ENCODE data around the gene PIP5K1B.

The PIP5K1B gene

DNA sequence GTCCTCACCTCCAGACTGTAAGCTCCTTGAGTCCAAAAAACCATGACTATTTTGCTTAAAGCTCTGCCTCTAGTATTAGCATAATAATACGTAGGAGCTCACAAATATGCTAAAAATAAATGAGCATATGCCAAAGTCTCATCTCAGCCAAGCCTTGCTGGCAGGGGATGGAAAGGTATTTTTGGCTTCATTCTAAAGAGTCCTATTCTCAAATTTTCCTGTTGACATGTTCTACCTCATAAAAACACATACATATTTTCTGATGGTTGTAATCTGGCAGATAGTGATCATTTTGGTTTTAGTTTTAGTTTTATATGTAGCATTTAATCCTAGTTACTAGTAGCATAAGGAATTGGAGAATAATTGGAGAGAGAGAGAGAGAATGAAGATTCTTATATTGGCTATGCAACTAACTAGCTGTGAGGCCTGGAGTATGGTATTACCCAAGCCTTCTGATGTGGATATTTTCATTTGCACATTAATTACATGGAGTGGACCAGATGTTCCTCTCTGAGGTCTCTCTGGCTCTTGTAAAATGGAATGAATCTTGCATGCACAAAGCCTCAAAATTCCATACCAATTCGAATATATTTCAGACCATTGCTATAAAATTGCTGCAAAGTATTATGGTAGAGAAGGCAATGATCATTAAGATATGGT lies 55.8 kb downstream of the PIP5K1B start:
- TF ChIP-seq, protein P1, sequence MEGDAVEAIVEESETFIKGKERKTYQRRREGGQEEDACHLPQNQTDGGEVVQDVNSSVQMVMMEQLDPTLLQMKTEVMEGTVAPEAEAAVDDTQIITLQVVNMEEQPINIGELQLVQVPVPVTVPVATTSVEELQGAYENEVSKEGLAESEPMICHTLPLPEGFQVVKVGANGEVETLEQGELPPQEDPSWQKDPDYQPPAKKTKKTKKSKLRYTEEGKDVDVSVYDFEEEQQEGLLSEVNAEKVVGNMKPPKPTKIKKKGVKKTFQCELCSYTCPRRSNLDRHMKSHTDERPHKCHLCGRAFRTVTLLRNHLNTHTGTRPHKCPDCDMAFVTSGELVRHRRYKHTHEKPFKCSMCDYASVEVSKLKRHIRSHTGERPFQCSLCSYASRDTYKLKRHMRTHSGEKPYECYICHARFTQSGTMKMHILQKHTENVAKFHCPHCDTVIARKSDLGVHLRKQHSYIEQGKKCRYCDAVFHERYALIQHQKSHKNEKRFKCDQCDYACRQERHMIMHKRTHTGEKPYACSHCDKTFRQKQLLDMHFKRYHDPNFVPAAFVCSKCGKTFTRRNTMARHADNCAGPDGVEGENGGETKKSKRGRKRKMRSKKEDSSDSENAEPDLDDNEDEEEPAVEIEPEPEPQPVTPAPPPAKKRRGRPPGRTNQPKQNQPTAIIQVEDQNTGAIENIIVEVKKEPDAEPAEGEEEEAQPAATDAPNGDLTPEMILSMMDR (IDR thresholded peaks at IDR 0.05), result no peak
- H2AFZ ChIP-seq, result no peak overlapping the region
- no peaks in the 10 kb centered on the region for H3K36me3 ChIP-seq (ENCODE audit: control insufficient read depth, insufficient read depth, low read length)
- no peak overlapping the region for H3K4me3 ChIP-seq (ENCODE audit: low read depth, low read length)
- H3K79me2 ChIP-seq, result no peaks in the 10 kb centered on the region
- no peaks in the 10 kb centered on the region for H3K27me3 ChIP-seq (ENCODE audit: control insufficient read depth, insufficient read depth, low read length)
- H3K4me1 ChIP-seq, result no peaks in the 10 kb centered on the region
- no peak overlapping the region for H3K4me2 ChIP-seq (ENCODE audit: low read length)
- H3K9ac ChIP-seq, result no peak overlapping the region
- no peaks in the 10 kb centered on the region for H3K9me3 ChIP-seq (ENCODE audit: control insufficient read depth, low read length)
- H3K27ac ChIP-seq, result no peak overlapping the region

DNA sequence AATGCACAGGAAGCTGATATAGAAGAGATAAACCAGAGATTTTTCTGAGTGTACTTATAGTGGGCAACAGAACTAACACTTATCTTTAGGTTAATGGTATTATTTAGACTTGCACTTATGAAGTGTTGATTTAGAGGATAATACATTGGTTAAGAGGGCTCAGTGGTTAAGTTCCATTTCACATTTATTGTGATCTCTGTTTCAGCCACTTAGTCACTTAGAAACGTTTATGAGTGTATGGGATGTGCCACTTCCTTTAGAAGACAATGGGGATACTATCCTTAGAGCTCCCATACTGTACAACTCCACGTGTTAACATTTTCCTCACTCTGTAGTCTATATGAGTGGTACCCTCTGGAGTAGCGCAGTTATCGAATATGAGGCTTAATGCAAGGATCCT lies 57.5 kb downstream of the PIP5K1B start:
- Histone ChIP-seq H3K9me3 (ENCODE audit: control insufficient read depth, low read length) (no peaks in the 10 kb centered on the region), H3K4me3 (ENCODE audit: low read depth, low read length) (no peak overlapping the region)

DNA sequence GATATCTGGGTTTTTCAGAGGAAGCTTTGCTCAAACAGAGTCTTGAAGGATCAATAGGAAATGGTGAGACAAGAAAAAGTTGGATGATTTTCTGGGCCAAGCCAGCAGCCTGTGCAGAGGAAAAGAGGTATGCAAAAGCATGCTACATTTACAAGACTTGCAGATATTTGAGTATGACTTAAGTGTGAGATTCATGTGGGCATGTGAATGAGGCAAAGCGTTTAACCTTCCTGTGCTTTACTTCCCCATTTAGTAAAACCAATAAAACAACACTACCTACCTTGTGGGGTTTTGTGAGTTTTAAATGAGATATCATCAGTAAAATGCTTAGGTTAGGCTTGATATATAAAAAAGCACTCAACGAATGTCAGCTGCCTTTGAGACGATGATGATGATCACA lies 58.1 kb downstream of the PIP5K1B start:
- no peaks in the 10 kb centered on the region for H3K27me3 ChIP-seq (ENCODE audit: control insufficient read depth, insufficient read depth, low read length)
- no peak overlapping the region for H3K27ac ChIP-seq
- no peak overlapping the region for H3K9ac ChIP-seq
- no peak overlapping the region for H3K4me2 ChIP-seq (ENCODE audit: low read length)
- H3K4me1 ChIP-seq, result no peaks in the 10 kb centered on the region
- no peak overlapping the region for H3K4me3 ChIP-seq (ENCODE audit: low read depth, low read length)
- TF ChIP-seq, protein P1 (IDR thresholded peaks at IDR 0.05), result no peak
- H3K36me3 ChIP-seq (ENCODE audit: control insufficient read depth, insufficient read depth, low read length), result no peaks in the 10 kb centered on the region
- H2AFZ ChIP-seq, result no peak overlapping the region
- no peaks in the 10 kb centered on the region for H3K79me2 ChIP-seq
- no peaks in the 10 kb centered on the region for H3K9me3 ChIP-seq (ENCODE audit: control insufficient read depth, low read length)

More for the DNA sequence above, 57.5 kb downstream of the PIP5K1B start:
- Histone ChIP-seq H3K79me2 (no peaks in the 10 kb centered on the region), H3K9ac (no peak overlapping the region), H3K27ac (no peak overlapping the region), H3K27me3 (ENCODE audit: control insufficient read depth, insufficient read depth, low read length) (no peaks in the 10 kb centered on the region), H3K4me1 (no peaks in the 10 kb centered on the region), H3K36me3 (ENCODE audit: control insufficient read depth, insufficient read depth, low read length) (no peaks in the 10 kb centered on the region), H3K4me2 (ENCODE audit: low read length) (no peak overlapping the region), H2AFZ (no peak overlapping the region)
- TF ChIP-seq, protein P1 (IDR thresholded peaks at IDR 0.05), result no peak

DNA sequence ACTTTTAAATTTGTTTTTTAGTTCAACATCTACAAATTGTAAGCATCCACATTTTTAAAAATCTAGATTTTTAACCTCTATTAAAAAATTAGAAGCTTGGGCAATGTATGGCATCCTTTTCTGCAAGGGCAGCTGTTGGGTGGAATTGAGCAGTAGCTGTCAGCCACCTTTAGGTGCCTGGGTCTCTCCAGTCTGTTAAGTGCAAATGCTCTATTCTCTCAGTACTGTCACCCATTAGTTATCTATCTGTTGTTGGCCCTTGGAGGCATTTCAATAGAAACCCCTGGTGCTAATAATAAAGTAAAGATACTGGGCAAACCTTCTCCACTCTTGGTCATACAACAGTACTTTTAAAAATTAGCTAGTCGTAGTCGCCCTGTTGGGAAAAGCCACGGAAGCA lies 63.6 kb downstream of the PIP5K1B start:
- Histone ChIP-seq H3K4me2 (ENCODE audit: low read length) (no peak overlapping the region), H3K27ac (no peak overlapping the region), H3K79me2 (no peaks in the 10 kb centered on the region), H3K4me3 (ENCODE audit: low read depth, low read length) (no peak overlapping the region), H3K36me3 (ENCODE audit: control insufficient read depth, insufficient read depth, low read length) (no peaks in the 10 kb centered on the region), H3K9ac (no peak overlapping the region), H2AFZ (no peak overlapping the region), H3K9me3 (ENCODE audit: control insufficient read depth, low read length) (no peaks in the 10 kb centered on the region), H3K4me1 (no peaks in the 10 kb centered on the region), H3K27me3 (ENCODE audit: control insufficient read depth, insufficient read depth, low read length) (no peaks in the 10 kb centered on the region)
- TF ChIP-seq, protein P1 (IDR thresholded peaks at IDR 0.05), result no peak

DNA sequence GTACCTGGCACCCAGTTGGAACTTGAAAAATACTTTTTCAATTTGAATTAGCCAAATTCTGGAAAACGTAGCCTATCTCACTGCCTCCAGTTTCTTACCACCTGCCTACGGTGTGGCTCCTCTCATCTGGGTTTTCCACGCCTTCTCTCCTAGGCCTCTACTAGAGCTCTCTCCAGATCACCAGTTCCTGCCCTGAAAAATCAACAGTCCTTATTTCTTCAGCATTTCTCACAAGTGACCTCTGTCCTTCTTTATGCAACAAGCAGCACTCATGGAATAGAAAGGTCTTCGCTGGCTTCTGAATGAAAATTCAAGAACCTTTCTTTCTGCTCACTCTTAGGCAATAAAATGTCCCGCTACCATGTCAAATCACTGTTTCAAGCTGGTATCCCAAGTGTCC lies 64.8 kb downstream of the PIP5K1B start:
- no peaks in the 10 kb centered on the region for H3K79me2 ChIP-seq
- H3K9ac ChIP-seq, result no peak overlapping the region
- H2AFZ ChIP-seq, result no peak overlapping the region
- H3K27me3 ChIP-seq (ENCODE audit: control insufficient read depth, insufficient read depth, low read length), result no peaks in the 10 kb centered on the region
- TF ChIP-seq, protein P1 (IDR thresholded peaks at IDR 0.05), result no peak
- H3K4me2 ChIP-seq (ENCODE audit: low read length), result no peak overlapping the region
- no peak overlapping the region for H3K27ac ChIP-seq
- no peaks in the 10 kb centered on the region for H3K4me1 ChIP-seq
- no peaks in the 10 kb centered on the region for H3K9me3 ChIP-seq (ENCODE audit: control insufficient read depth, low read length)
- no peak overlapping the region for H3K4me3 ChIP-seq (ENCODE audit: low read depth, low read length)
- no peaks in the 10 kb centered on the region for H3K36me3 ChIP-seq (ENCODE audit: control insufficient read depth, insufficient read depth, low read length)
